HEK293 (cell line): ENCODE data around the gene CASZ1.

Source experiments
- CTCF ChIP-seq: fragments of 450-650 bp; formaldehyde crosslinking; IDR thresholded peaks from 2 replicates; pipeline ENCODE4 v1.5.1; 2016; ENCODE audit warnings: missing biosample characterization, missing genetic modification characterization
- ZNF155 ChIP-seq: fragments of 450-650 bp; formaldehyde crosslinking; IDR thresholded peaks from 2 replicates; pipeline ENCODE4 v1.5.1; 2016; ENCODE audit warnings: missing biosample characterization, missing genetic modification characterization
- ZNF184 ChIP-seq: fragments of 450-650 bp; IDR thresholded peaks from 2 replicates; pipeline ENCODE4 v1.5.1; 2018; ENCODE audit warnings: missing biosample characterization, mild to moderate bottlenecking, missing genetic modification characterization
- ZNF560 ChIP-seq: fragments of 450-650 bp; formaldehyde crosslinking; IDR thresholded peaks from 2 replicates; pipeline ENCODE4 v1.5.1; 2017; ENCODE audit warnings: missing biosample characterization, missing genetic modification characterization, borderline replicate concordance
- ZNF701 ChIP-seq: fragments of 450-650 bp; formaldehyde crosslinking; IDR thresholded peaks from 2 replicates; pipeline ENCODE4 v1.5.1; 2016; ENCODE audit warnings: missing biosample characterization, missing genetic modification characterization

DNA sequence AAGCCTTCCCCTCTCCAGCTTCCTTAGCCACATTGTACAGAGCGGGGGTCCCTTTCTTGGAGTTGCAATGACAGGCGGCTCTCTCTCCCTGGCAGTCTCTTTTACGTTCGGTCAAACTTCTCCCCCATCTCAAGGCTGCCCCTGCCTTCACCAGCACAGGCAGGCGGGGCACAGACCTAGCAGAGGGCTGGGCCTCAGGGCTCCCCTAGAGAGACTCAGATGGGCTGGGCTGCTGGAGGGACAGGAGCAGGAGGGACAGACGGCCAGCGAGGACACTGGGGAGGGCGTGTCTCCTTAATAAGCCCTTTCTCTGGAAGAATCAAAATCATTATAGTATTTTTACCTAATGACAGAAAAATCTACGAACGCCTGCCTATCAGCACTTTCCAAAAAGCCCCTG lies 79.6 kb downstream of the CASZ1 start:
- no peak for TF ChIP-seq ZNF155 (tag by site-specific recombination)
- TF ChIP-seq ZNF560 (tag by site-specific recombination), result no peak
- no peak for TF ChIP-seq ZNF184 (tag by site-specific recombination)
- no peak for TF ChIP-seq ZNF701 (tag by site-specific recombination)
- TF ChIP-seq CTCF (tag by site-specific recombination), result no peak
